A673 (cell line): ENCODE results near the gene MGARP. TPM values are rescaled to one million over a fixed set of nuclear protein-coding genes. Genes with fewer than 3 reads are reported as not detected.

ENCODE experiments used
- BruUV-seq: library from RNA; stranded (reverse); fragments of 400-500 nt; replicated peaks from 2 replicates; lab custom pipeline; 2021; lab: Mats Ljungman, UMichigan
- CTCF ChIA-PET: fragments of 300-600 bp; sonication (Branson Sonifier 250); formaldehyde crosslinking; loops from one replicate; lab custom pipeline; 2022; ENCODE audit warnings: antibody characterized with exemption; lab: Charles Lee
- POLR2A ChIA-PET: fragments of 300-600 bp; sonication (Branson Sonifier 250); formaldehyde crosslinking; loops from one replicate; lab custom pipeline; 2022; ENCODE audit warnings: antibody characterized with exemption; ENCODE audit not compliant: low non-redundant PET; lab: Charles Lee
- DNase-seq: peaks from one replicate; pipeline ENCODE4 v3.0.0-alpha.2; 2015; ENCODE audit warnings: low spot score
- H3K27ac ChIP-seq: fragments of 200-600 bp; sonication (generic); 2 replicates; pipeline ENCODE4 v1.5.1; 2016; ENCODE audit warnings: mixed run types, low read depth, mild to moderate bottlenecking, mixed read lengths, antibody characterized with exemption, low read length; ENCODE audit not compliant: poor library complexity, severe bottlenecking
- H3K27me3 ChIP-seq: fragments of 200-600 bp; sonication (generic); replicated peaks from 2 replicates; pipeline ENCODE4 v1.6.1; 2017; ENCODE audit warnings: mixed run types, low read depth, mild to moderate bottlenecking, mixed read lengths, antibody characterized with exemption, low read length; ENCODE audit not compliant: insufficient read depth, poor library complexity
- H3K36me3 ChIP-seq: fragments of 200-600 bp; sonication (generic); 2 replicates; pipeline ENCODE4 v1.6.1; 2016; ENCODE audit warnings: mixed run types, mild to moderate bottlenecking, mixed read lengths, antibody characterized with exemption, low read length; ENCODE audit not compliant: insufficient read depth, poor library complexity, severe bottlenecking
- H3K4me1 ChIP-seq: fragments of 200-600 bp; sonication (generic); 2 replicates; pipeline ENCODE4 v1.6.1; 2017; ENCODE audit warnings: mixed run types, mild to moderate bottlenecking, mixed read lengths, antibody characterized with exemption, low read length; ENCODE audit not compliant: insufficient read depth, poor library complexity, severe bottlenecking
- H3K4me3 ChIP-seq: fragments of 200-600 bp; sonication (generic); 2 replicates; pipeline ENCODE4 v1.5.1; 2016; ENCODE audit warnings: low read depth, mixed run types, mild to moderate bottlenecking, mixed read lengths, low read length; ENCODE audit not compliant: poor library complexity, severe bottlenecking
- H3K9me3 ChIP-seq: fragments of 200-600 bp; sonication (generic); 2 replicates; pipeline ENCODE4 v1.6.1; 2016; ENCODE audit warnings: mixed run types, low read depth, mild to moderate bottlenecking, mixed read lengths, antibody characterized with exemption, low read length; ENCODE audit not compliant: poor library complexity, severe bottlenecking
- CTCF ChIP-seq: fragments of 300-800, 200-600 bp; sonication (generic); conservative IDR thresholded peaks from 2 replicates; pipeline ENCODE4 v1.5.1; 2017; ENCODE audit warnings: low read depth, mild to moderate bottlenecking, antibody characterized with exemption, low read length, moderate library complexity, mixed read lengths
- EZH2 ChIP-seq: fragments of 200-600 bp; sonication (generic); IDR thresholded peaks from 2 replicates; pipeline ENCODE4 v1.6.1; 2017; ENCODE audit warnings: borderline replicate concordance, low read depth, mild to moderate bottlenecking, mixed read lengths, antibody characterized with exemption, low read length; ENCODE audit not compliant: poor library complexity, severe bottlenecking
- intact Hi-C: fragments of 100-400 bp; cut with micrococcal nuclease; formaldehyde crosslinking; loops from one replicate; pipeline ENCODE4 v1.10.0; 2022; ENCODE audit not compliant: unreplicated experiment
- total RNA-seq: library from RNA; stranded (reverse); gene quantifications from 2 replicates; pipeline ENCODE4 v1.2.3, GENCODE V29; 2021

Gene MGARP
- total RNA-seq, 1 experiment from 2014 or later = 6.0 TPM

- peaks cover 10% of the 10 kb centered on the region for H3K36me3 ChIP-seq
- intact Hi-C loops = loop anchor here (5.0 kb wide), 1 partner anchor 267 kb away; no protein-coding TSS in a partner anchor
- BruUV-seq = no TSS peak
- peak overlapping the region; percentile 95 for H3K27ac ChIP-seq
- peaks cover 4% of the 10 kb centered on the region for H3K9me3 ChIP-seq
- ChIA-PET POLR2A (no interaction called here), CTCF (interaction anchor here (0.7 kb wide), 1 partner anchor 269 kb away, joined by 3 read pairs; no protein-coding TSS in a partner anchor)
- DNase-seq = no peak
- H3K27me3 ChIP-seq = no peaks in the 10 kb centered on the region
- TF ChIP-seq CTCF (no peak), EZH2 (no peak)
- H3K4me1 ChIP-seq = peaks cover 15% of the 10 kb centered on the region
- H3K4me3 ChIP-seq = peak overlapping the region; percentile 93
Measured at GRCh38 chr4:139299536-139299935, 19.5 kb upstream of the MGARP start.

GRCh38 chr4:139297001-139297410 lies 17.0 kb upstream of the MGARP start:
- peaks cover 25% of the 10 kb centered on the region for H3K36me3 ChIP-seq
- H3K4me3 ChIP-seq = no peak overlapping the region
- H3K27ac ChIP-seq = peak overlapping the region; percentile 96
- no peaks in the 10 kb centered on the region for H3K9me3 ChIP-seq
- peaks cover 21% of the 10 kb centered on the region for H3K4me1 ChIP-seq
- H3K27me3 ChIP-seq = no peaks in the 10 kb centered on the region
- intact Hi-C loops = loop anchor here (5.0 kb wide), 1 partner anchor 265 kb away; no protein-coding TSS in a partner anchor
- DNase-seq = no peak
- ChIA-PET CTCF (interaction anchor here (2.7 kb wide), 1 partner anchor 266 kb away, joined by 15 read pairs; no protein-coding TSS in a partner anchor), POLR2A (no interaction called here)
- TF ChIP-seq CTCF (no peak), EZH2 (no peak)
- no TSS peak for BruUV-seq

GRCh38 chr4:139295942-139296299 lies 15.9 kb upstream of the MGARP start:
- intact Hi-C loops = loop anchor here (2.0 to 5.0 kb wide), 3 partner anchors 67 to 264 kb away; no protein-coding TSS in a partner anchor
- Histone ChIP-seq H3K4me3 (peak overlapping the region; percentile 89), H3K36me3 (peaks cover 32% of the 10 kb centered on the region), H3K4me1 (peaks cover 21% of the 10 kb centered on the region), H3K27me3 (no peaks in the 10 kb centered on the region), H3K9me3 (no peaks in the 10 kb centered on the region), H3K27ac (peak overlapping the region; percentile 96)
- BruUV-seq = no TSS peak
- TF ChIP-seq CTCF = no peak
- TF ChIP-seq EZH2 = no peak
- no peak for DNase-seq
- ChIA-PET CTCF (interaction anchor here (0.5 to 2.7 kb wide), 9 partner anchors 35 to 338 kb away, joined by 3 to 15 read pairs (median 3); partner anchors contain the start of gene ELF2), POLR2A (interaction anchor here (0.7 kb wide), 1 partner anchor 120 kb away, joined by 4 read pairs; no protein-coding TSS in a partner anchor)
